Measurements from ENCODE around the gene OR2T33. TPM values are rescaled to one million over a fixed set of nuclear protein-coding genes. Genes with fewer than 3 reads are reported as not detected.
"Not testable (repeated sequence)": the region's sequence is repeated elsewhere in the genome, so short reads cannot be mapped to it uniquely, and the experiment has no call there.

OR2T33 gene
- total and polyA plus RNA-seq, 2 experiments from 2014 or later = 0.28 to 0.32 TPM

DNA sequence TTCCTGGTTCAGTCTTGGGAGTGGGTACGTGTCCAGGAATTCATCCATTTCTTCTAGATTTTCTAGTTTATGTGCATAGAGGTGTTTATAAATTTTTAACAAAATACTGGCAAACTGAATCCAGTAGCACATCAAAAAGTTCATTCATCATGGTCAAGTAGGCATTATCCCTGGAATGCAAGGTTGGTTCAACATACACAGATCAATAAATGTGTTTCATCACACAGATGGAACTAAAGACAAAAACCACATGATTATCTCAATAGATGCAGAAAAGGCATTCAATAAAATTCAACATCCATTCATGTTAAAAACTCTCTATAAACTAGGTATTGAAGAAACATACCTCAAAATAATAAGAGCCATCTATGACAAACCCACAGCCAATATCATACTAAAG is 18.5 kb downstream of the OR2T33 start:
- not testable (repeated sequence) for H4K20me1 ChIP-seq (replicated peaks; ENCODE audit: insufficient read depth); ATAC-seq; H3K9me2 ChIP-seq (ENCODE audit: insufficient read depth); H3K79me2 ChIP-seq (replicated peaks; ENCODE audit: insufficient read depth); H3K36me3 ChIP-seq (ENCODE audit: insufficient read depth); H3F3A ChIP-seq (replicated peaks; ENCODE audit: low read depth); H3K27me3 Mint-ChIP-seq (ENCODE audit: insufficient read depth, low read depth, poor library complexity); H3K27me3 ChIP-seq (ENCODE audit: insufficient read depth); DNase-seq (ENCODE audit: low spot score); H3K4me1 Mint-ChIP-seq; H3K4me3 ChIP-seq; H3K27ac ChIP-seq (ENCODE audit: low read depth); H3K4me1 ChIP-seq (ENCODE audit: insufficient read depth); H3K4me3 Mint-ChIP-seq; H3K36me3 Mint-ChIP-seq (ENCODE audit: low read depth); H3K27ac Mint-ChIP-seq; H3K4me2 ChIP-seq; H2AFZ ChIP-seq
- H3K9me3 Mint-ChIP-seq = peaks cover 70% of the 10 kb centered on the region

- Histone ChIP-seq H3K27me3 (ENCODE audit: insufficient read depth) (no peaks in the 10 kb centered on the region), H3K79me2 (replicated peaks; ENCODE audit: insufficient read depth) (no peaks in the 10 kb centered on the region), H4K20me1 (replicated peaks; ENCODE audit: insufficient read depth) (no peaks in the 10 kb centered on the region), H3K4me1 (ENCODE audit: insufficient read depth) (no peaks in the 10 kb centered on the region), H3K27ac (ENCODE audit: low read depth) (no peak overlapping the region), H2AFZ (no peak overlapping the region), H3K4me2 (no peak overlapping the region), H3K9me2 (ENCODE audit: insufficient read depth) (no peaks in the 10 kb centered on the region), H3K4me3 (no peak overlapping the region), H3F3A (replicated peaks; ENCODE audit: low read depth) (no peaks in the 10 kb centered on the region), H3K36me3 (ENCODE audit: insufficient read depth) (peaks cover 13% of the 10 kb centered on the region; the same call in 1 of the 2 replicates)
- TF ChIP-seq, protein P1, sequence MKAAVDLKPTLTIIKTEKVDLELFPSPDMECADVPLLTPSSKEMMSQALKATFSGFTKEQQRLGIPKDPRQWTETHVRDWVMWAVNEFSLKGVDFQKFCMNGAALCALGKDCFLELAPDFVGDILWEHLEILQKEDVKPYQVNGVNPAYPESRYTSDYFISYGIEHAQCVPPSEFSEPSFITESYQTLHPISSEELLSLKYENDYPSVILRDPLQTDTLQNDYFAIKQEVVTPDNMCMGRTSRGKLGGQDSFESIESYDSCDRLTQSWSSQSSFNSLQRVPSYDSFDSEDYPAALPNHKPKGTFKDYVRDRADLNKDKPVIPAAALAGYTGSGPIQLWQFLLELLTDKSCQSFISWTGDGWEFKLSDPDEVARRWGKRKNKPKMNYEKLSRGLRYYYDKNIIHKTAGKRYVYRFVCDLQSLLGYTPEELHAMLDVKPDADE (IDR thresholded peaks at IDR 0.05) = no peak
- TF ChIP-seq, protein P2, sequence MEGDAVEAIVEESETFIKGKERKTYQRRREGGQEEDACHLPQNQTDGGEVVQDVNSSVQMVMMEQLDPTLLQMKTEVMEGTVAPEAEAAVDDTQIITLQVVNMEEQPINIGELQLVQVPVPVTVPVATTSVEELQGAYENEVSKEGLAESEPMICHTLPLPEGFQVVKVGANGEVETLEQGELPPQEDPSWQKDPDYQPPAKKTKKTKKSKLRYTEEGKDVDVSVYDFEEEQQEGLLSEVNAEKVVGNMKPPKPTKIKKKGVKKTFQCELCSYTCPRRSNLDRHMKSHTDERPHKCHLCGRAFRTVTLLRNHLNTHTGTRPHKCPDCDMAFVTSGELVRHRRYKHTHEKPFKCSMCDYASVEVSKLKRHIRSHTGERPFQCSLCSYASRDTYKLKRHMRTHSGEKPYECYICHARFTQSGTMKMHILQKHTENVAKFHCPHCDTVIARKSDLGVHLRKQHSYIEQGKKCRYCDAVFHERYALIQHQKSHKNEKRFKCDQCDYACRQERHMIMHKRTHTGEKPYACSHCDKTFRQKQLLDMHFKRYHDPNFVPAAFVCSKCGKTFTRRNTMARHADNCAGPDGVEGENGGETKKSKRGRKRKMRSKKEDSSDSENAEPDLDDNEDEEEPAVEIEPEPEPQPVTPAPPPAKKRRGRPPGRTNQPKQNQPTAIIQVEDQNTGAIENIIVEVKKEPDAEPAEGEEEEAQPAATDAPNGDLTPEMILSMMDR (conservative IDR thresholded peaks at IDR 0.05; ENCODE audit: low read depth in 2 of 2) = peak; percentile 52 to 69
- Mint-ChIP-seq H3K9me3 (peaks cover 91% of the 10 kb centered on the region), H3K36me3 (ENCODE audit: low read depth) (peaks cover 28% of the 10 kb centered on the region; the same call in 2 of the 3 replicates), H3K27ac (no peak overlapping the region), H3K4me1 (no peaks in the 10 kb centered on the region), H3K27me3 (ENCODE audit: insufficient read depth, low read depth, poor library complexity) (peaks cover 2% of the 10 kb centered on the region), H3K4me3 (no peak overlapping the region)
- DNase-seq (ENCODE audit: low spot score) (peak; percentile 61), ATAC-seq (no peak)
Measured at GRCh38 chr1:248243204-248243603, 34.6 kb downstream of the OR2T33 start.

DNA sequence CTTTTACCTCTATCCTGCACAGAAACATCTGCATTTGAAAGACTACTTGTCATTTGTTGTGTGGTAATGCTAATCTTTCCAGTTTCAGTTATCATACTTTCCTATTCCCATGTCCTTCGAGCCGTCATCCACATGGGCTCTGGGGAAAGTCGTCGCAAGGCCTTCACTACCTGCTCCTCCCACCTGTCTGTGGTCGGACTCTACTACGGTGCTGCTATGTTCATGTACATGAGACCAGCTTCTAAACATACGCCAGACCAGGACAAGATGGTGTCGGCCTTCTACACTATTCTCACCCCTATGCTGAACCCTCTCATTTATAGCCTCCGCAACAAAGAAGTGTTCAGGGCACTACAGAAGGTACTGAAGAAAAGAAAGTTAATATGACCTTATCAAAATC is 38.3 kb downstream of the OR2T33 start:
- DNase-seq (ENCODE audit: low spot score) = no peak
- Histone ChIP-seq H3K27me3 (ENCODE audit: insufficient read depth) (no peaks in the 10 kb centered on the region), H2AFZ (no peak overlapping the region), H3K27ac (ENCODE audit: low read depth) (no peak overlapping the region), H3K4me3 (no peak overlapping the region), H3K4me2 (no peak overlapping the region), H3K9me2 (ENCODE audit: insufficient read depth) (no peaks in the 10 kb centered on the region), H3K79me2 (replicated peaks; ENCODE audit: insufficient read depth) (no peaks in the 10 kb centered on the region), H3K4me1 (ENCODE audit: insufficient read depth) (no peaks in the 10 kb centered on the region), H4K20me1 (replicated peaks; ENCODE audit: insufficient read depth) (no peaks in the 10 kb centered on the region), H3F3A (replicated peaks; ENCODE audit: low read depth) (no peaks in the 10 kb centered on the region), H3K36me3 (ENCODE audit: insufficient read depth) (peaks cover 5% of the 10 kb centered on the region; the same call in 1 of the 2 replicates)
- peaks cover 93% of the 10 kb centered on the region for H3K9me3 Mint-ChIP-seq
- H3K4me3 Mint-ChIP-seq = no peak overlapping the region
- peaks cover 36% of the 10 kb centered on the region for H3K36me3 Mint-ChIP-seq (ENCODE audit: low read depth)
- ATAC-seq = no peak
- no peaks in the 10 kb centered on the region for H3K4me1 Mint-ChIP-seq
- H3K27me3 Mint-ChIP-seq (ENCODE audit: insufficient read depth, low read depth, poor library complexity) = no peaks in the 10 kb centered on the region
- H3K27ac Mint-ChIP-seq = no peak overlapping the region
- no peak for TF ChIP-seq EZH2 (IDR thresholded peaks at IDR 0.05; ENCODE audit: low read depth, unreplicated experiment)
- TF ChIP-seq EZH2phosphoT487 (IDR thresholded peaks at IDR 0.05; ENCODE audit: unreplicated experiment) = no peak
- TF ChIP-seq REST (IDR thresholded peaks at IDR 0.05; ENCODE audit: unreplicated experiment) = no peak
- no peak for TF ChIP-seq NANOG (IDR thresholded peaks at IDR 0.05; ENCODE audit: borderline replicate concordance)
- TF ChIP-seq JUNB (IDR thresholded peaks at IDR 0.05; ENCODE audit: unreplicated experiment) = no peak
- TF ChIP-seq, protein P2 (conservative IDR thresholded peaks at IDR 0.05; ENCODE audit: low read depth in 2 of 2) = no peak
- no peak for TF ChIP-seq ZNF114 (CRISPR knock-in tag; IDR thresholded peaks at IDR 0.05)
- no peak for TF ChIP-seq STAT1 (IDR thresholded peaks at IDR 0.05; ENCODE audit: unreplicated experiment)
- TF ChIP-seq CREB1 (CRISPR knock-in tag; IDR thresholded peaks at IDR 0.05; ENCODE audit: low read depth) = no peak
- TF ChIP-seq ZNF331 (CRISPR knock-in tag; IDR thresholded peaks at IDR 0.05; ENCODE audit: low read depth) = no peak
